Glutamatergic neuron (in vitro differentiated cells): Measurements from ENCODE around the gene BRD4. TPM values are rescaled to one million over a fixed set of nuclear protein-coding genes. Genes with fewer than 3 reads are reported as not detected.
A peak's percentile ranks its signal among the peaks of the same experiment; 100 is the strongest.

ENCODE experiments used
- DNase-seq: peaks from one replicate; pipeline ENCODE4 v3.0.0; 2022
- H3K27ac Mint-ChIP-seq: one replicate; pipeline ENCODE4 v1.8.0; 2020; ENCODE audit warnings: mild to moderate bottlenecking, mixed read lengths, inconsistent platforms; ENCODE audit not compliant: unreplicated experiment
- H3K27me3 Mint-ChIP-seq: one replicate; pipeline ENCODE4 v1.8.0; 2020; ENCODE audit warnings: mild to moderate bottlenecking, moderate library complexity, mixed read lengths, inconsistent platforms; ENCODE audit not compliant: unreplicated experiment
- H3K36me3 Mint-ChIP-seq: one replicate; pipeline ENCODE4 v1.8.0; 2020; ENCODE audit warnings: mild to moderate bottlenecking, mixed read lengths, inconsistent platforms; ENCODE audit not compliant: unreplicated experiment
- H3K4me1 Mint-ChIP-seq: one replicate; pipeline ENCODE4 v1.8.0; 2020; ENCODE audit warnings: mild to moderate bottlenecking, low read depth, mixed read lengths, inconsistent platforms; ENCODE audit not compliant: unreplicated experiment
- H3K4me3 Mint-ChIP-seq: one replicate; pipeline ENCODE4 v1.8.0; 2020; ENCODE audit warnings: mild to moderate bottlenecking, mixed read lengths, inconsistent platforms; ENCODE audit not compliant: unreplicated experiment
- H3K9me3 Mint-ChIP-seq: one replicate; pipeline ENCODE4 v1.8.0; 2020; ENCODE audit warnings: mild to moderate bottlenecking, moderate library complexity, mixed read lengths, inconsistent platforms; ENCODE audit not compliant: unreplicated experiment
- CTCF ChIP-seq: fragments of 200-600 bp; sonication (generic); IDR thresholded peaks from one replicate; pipeline ENCODE4 v1.5.0; 2021; ENCODE audit not compliant: partially characterized antibody, unreplicated experiment
- total RNA-seq: library from RNA; stranded (reverse); fragmentation: NEBNext Ultra II Directional; extraction: Animal tissue kit (Norgen Biotek cat#: 25700); gene quantifications from one replicate; pipeline ENCODE4 v1.2.1, GENCODE V29; 2021; ENCODE audit not compliant: unreplicated experiment

BRD4 gene
- total RNA-seq, 1 donor from 2014 or later, result 162 TPM

GRCh38 chr19:15379083-15379998 lies 47.0 kb upstream of the BRD4 start, which contains the start of gene AKAP8:
Gene AKAP8 (minus strand): TSS chr19:15379787. CDS start chr19:15379731, 56 bp downstream.
- Mint-ChIP-seq H3K4me1 (peaks cover 29% of the 10 kb centered on the region), H3K36me3 (no peaks in the 10 kb centered on the region), H3K27me3 (peaks cover 23% of the 10 kb centered on the region), H3K27ac (peak within 1 kb of the TSS; percentile 98), H3K4me3 (peak within 1 kb of the TSS; percentile 96), H3K9me3 (peaks cover 18% of the 10 kb centered on the region)
- TF ChIP-seq CTCF, result no peak
- peak; percentile 98 for DNase-seq

GRCh38 chr19:15378534-15379082 lies 46.3 kb upstream of the BRD4 start:
- peaks cover 34% of the 10 kb centered on the region for H3K4me1 Mint-ChIP-seq
- TF ChIP-seq CTCF, result no peak
- peaks cover 18% of the 10 kb centered on the region for H3K9me3 Mint-ChIP-seq
- no peaks in the 10 kb centered on the region for H3K36me3 Mint-ChIP-seq
- peaks cover 23% of the 10 kb centered on the region for H3K27me3 Mint-ChIP-seq
- H3K4me3 Mint-ChIP-seq, result peak overlapping the region; percentile 92
- H3K27ac Mint-ChIP-seq, result peak overlapping the region; percentile 59
- peak; percentile 58 for DNase-seq

- no peak for DNase-seq
- Mint-ChIP-seq H3K27ac (peak overlapping the region; percentile 82), H3K4me1 (peaks cover 26% of the 10 kb centered on the region), H3K27me3 (peaks cover 14% of the 10 kb centered on the region), H3K4me3 (peak overlapping the region; percentile 47), H3K36me3 (no peaks in the 10 kb centered on the region), H3K9me3 (peaks cover 23% of the 10 kb centered on the region)
- TF ChIP-seq CTCF, result no peak
Observed at GRCh38 chr19:15374796-15375440, 42.6 kb upstream of the BRD4 start.

- H3K36me3 Mint-ChIP-seq, result no peaks in the 10 kb centered on the region
- peaks cover 20% of the 10 kb centered on the region for H3K9me3 Mint-ChIP-seq
- no peak for TF ChIP-seq CTCF
- peak overlapping the region; percentile 82 for H3K27ac Mint-ChIP-seq
- peak; percentile 43 for DNase-seq
- H3K4me3 Mint-ChIP-seq, result peak overlapping the region; percentile 47
- peaks cover 26% of the 10 kb centered on the region for H3K4me1 Mint-ChIP-seq
- peaks cover 11% of the 10 kb centered on the region for H3K27me3 Mint-ChIP-seq
Observed at GRCh38 chr19:15374105-15374651, 41.8 kb upstream of the BRD4 start.
